Measurements from ENCODE around the gene USP7.
"Not testable (repeated sequence)": the region's sequence is repeated elsewhere in the genome, so short reads cannot be mapped to it uniquely, and the experiment has no call there.

USP7 gene

GRCh38 chr16:8858994-8859912 is 104.5 kb downstream of the USP7 start:
- no peak for DNase-seq

GRCh38 chr16:8855972-8856371 is 107.7 kb downstream of the USP7 start:
- DNase-seq, result no peak

GRCh38 chr16:8855051-8855786 is 108.5 kb downstream of the USP7 start:
- DNase-seq, result no peak

GRCh38 chr16:8854298-8854948 is 109.3 kb downstream of the USP7 start:
- DNase-seq, result no peak

- no peak for DNase-seq
Observed at GRCh38 chr16:8853611-8854010, 110.1 kb downstream of the USP7 start.

GRCh38 chr16:8853150-8853549 is 110.6 kb downstream of the USP7 start:
- DNase-seq, result no peak

- DNase-seq, result no peak
Observed at GRCh38 chr16:8852534-8852933, 111.2 kb downstream of the USP7 start.

GRCh38 chr16:8851761-8852403 is 111.8 kb downstream of the USP7 start:
- DNase-seq, result no peak

- DNase-seq, result no peak
Observed at GRCh38 chr16:8850279-8850885, 113.3 kb downstream of the USP7 start.

- no peak for DNase-seq
Observed at GRCh38 chr16:8849411-8850011, 114.2 kb downstream of the USP7 start.

- no peak for DNase-seq
Observed at GRCh38 chr16:8848939-8849391, 114.7 kb downstream of the USP7 start.

GRCh38 chr16:8848231-8848938 is 115.3 kb downstream of the USP7 start:
- no peak for DNase-seq

GRCh38 chr16:8847623-8848022 is 116.1 kb downstream of the USP7 start:
- DNase-seq, result no peak

- no peak for DNase-seq
Observed at GRCh38 chr16:8847145-8847544, 116.6 kb downstream of the USP7 start.

- DNase-seq, result no peak
Observed at GRCh38 chr16:8846401-8846932, 117.2 kb downstream of the USP7 start.

GRCh38 chr16:8845699-8846298 is 117.9 kb downstream of the USP7 start:
- DNase-seq, result no peak

- DNase-seq, result not testable (repeated sequence)
Observed at GRCh38 chr16:8843296-8843695, 120.4 kb downstream of the USP7 start.

Measured in GOT3 (cell line).